NCI-H774 (cell line): Measurements from ENCODE around the gene OR4D9.

Experiments
- DNase-seq: peaks from one replicate; lab custom pipeline; 2025; lab: John Stamatoyannopoulos, UW

Gene OR4D9

DNA sequence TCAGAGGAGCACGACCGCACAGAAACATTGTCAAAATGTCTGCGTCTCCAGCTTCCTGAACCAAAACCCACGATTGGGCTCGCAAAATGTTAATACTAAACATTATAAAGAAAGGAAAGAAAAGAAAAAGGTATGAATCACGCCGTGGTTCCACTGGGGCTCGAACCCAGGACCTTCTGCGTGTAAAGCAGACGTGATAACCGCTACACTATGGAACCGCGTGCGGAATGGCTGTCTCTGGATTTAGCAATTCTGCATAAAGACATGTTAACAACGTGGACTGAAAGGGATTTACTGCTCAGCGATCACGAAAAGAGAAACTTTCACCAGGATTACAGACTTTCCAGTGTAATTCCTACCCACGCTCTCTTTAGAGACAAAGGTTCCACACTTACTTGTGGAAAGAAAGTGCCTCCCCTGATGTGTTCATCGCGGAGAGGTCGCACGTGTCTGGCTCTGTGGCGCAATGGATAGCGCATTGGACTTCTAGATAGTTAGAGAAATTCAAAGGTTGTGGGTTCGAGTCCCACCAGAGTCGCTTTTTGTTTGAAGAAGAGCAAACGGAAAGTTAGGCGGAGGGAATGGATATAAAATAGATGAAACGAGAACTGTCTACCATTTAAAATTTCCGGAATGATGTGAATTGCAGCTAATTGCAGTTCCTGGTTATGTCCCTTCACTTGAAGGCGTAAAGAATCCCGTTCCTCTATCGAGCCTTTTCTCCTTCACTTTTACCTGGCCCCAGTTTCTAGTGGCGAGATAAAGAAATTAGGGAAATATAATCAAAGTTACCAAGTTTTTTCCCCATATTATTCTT lies 39.7 kb downstream of the OR4D9 start:
- peak; percentile 59 for DNase-seq

DNA sequence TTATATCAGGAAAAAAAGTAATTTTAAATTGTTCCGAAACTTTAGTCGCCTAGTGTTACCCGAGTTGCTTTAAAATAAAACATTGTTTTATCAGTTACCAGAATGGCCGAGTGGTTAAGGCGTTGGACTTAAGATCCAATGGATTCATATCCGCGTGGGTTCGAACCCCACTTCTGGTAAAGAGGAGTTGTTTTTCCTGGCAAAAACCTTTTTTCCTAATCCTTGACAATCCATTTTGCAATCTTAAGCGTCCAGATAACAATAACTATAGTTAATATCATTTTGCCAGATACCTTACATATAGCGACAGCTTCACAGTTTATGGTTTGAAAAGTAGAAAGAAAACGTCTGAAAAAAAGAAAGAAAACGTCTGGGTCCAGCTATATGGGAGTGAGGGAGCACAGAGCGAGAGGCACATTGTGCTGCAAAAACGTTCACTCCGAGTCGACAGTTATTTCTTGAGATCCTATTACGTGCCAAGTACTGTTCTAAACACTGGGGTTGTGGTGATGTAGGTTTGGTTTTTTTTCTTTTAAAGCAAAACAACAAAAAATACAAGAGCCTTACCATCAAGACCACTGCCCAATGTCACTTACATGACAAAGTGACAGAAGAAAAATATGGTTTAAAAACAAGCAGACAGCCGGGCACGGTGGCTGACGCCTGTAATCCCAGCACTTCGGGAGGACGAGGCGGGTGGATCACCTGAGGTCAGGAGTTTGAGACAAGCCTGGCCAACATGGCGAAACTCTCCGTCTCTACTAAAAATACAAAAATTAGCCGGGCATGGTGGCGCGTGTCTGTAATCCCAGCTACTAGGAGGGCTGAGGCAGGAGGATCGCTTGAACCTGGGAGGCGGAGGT lies 40.6 kb downstream of the OR4D9 start:
- DNase-seq, result peak; percentile 45

DNA sequence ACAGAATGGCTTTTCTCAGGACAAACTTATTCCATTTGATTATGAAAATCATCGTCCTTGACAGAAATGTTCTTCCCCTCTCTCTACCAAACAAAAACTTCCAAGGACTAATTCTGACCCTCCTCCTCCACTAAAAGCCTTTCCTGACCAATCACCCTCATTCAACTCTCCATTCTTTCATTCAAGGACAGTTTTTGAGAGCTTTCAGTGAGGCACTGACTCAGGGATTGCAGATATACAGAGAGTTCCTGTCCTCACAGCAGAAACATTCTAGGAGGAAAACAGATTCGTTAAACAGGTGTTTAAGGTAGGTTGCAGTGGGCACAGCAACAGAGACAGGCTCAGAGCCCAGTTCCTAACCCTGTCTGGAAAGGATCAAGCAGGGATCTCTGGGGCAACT lies 41.5 kb downstream of the OR4D9 start:
- DNase-seq, result no peak

DNA sequence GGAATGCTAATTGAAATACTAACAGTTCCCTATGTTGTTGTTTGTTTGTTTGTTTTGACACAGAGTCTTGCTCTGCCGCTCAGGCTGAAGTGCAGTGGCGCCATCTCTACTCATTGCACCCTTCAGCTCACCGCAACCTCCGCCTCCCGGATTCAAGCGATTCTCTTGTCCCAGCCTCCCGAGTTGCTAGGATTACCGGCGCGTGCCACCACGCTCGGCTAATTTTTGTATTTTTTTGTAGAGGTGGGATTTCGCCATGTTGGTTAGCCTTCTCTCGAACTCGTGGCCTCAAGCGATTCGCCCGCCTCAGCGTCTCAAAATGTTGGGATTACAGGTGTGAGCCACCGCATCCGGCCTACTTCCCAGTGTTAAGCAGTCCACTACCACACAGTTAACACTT lies 42.0 kb downstream of the OR4D9 start:
- no peak for DNase-seq

DNA sequence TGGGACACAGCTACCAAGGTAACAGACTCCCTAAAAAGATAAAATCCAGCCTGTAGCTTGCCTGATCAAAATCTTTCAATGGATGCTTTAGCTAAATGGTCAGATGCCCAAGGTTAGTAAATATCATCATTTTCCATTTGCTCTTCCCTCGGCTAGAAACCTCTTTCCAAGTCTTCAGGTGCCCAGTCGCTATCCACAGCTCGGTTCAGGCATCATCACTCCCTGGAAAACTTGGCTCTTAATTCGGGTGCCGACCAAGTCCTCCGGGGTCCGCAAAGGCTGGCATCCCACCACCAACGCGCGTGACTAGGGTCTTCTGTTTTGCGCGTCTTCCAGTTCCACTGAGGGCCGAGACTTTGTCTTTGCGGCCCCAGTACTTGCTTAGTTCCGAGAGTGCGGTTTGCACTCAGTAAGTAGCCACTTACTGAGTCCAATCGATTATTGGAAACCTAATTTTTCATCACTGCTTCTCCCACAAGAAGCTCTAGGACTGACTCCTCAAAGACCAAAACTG lies 44.3 kb downstream of the OR4D9 start:
- DNase-seq, result no peak

DNA sequence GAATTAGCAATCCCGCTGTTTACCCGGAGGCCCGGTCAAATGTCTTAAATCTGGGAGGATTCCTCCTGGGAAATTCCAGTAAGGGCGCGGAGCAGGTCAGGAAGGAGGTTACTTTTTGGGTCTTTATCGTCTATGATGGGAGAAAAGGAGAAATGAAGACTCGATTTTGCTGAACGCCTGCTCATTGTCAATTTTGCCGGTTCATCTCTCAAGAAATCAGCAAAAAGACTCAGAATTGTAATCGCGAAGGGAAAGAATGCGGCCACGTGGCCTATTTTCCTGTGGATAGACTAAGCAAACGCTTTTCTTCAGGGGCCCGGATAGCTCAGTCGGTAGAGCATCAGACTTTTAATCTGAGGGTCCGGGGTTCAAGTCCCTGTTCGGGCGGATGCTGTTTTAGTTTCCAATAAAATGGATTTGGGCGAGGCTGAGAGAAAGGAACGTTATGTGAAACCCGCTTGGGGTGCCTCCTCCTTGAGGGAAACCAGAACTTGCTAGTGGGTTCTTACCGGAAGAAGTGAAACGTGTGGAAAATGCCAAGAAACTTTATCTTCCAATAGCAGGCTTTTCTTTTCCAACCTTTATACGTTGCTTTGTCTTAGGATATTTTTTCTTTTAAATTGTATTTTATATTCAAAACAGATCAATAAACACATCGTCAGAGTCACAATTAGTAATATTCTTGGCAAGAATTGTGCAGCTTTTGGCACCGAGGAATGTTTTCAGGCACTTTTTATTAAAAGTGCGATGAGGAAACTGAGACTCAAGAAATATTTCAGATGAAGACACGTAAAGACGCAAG lies 45.0 kb downstream of the OR4D9 start:
- peak; percentile 22 for DNase-seq

DNA sequence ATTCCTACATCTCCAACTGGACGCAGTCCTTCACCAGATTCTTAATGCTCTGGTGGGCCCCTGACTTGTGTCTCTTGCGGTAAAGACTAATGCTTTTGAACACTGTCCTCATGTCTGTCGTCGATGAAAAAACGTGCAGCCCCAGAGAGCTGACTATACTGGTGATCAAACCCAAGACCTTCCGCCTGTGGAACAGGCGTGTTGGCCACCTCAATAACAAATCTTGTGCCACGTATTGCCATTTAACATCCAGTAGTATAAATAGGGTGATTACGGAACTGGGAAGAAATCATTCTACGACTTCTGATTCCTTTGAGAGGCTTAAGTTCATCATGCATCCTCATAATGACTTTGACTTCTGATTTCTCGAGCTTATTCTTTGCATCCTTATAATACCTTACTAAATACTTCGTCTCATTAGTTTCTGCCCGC lies 45.6 kb downstream of the OR4D9 start:
- no peak for DNase-seq

DNA sequence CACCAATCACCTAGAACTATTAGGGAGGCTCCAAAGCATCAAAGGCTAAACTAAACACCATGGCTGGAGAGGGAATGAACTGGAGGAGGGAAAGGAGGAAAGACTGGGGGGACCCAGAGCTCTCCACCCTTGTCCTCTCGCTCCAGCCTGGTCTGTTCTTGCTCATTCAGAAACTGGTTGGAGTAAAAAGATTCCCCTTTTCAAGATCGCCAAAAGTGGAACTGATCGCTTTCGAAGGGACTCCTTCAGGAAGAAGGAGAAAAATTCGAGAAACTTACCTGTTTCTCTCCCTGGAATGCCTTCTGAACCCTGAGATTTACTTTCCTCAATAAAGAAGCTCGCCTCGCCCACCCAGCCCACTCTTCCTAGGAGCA lies 46.9 kb downstream of the OR4D9 start:
- no peak for DNase-seq

DNA sequence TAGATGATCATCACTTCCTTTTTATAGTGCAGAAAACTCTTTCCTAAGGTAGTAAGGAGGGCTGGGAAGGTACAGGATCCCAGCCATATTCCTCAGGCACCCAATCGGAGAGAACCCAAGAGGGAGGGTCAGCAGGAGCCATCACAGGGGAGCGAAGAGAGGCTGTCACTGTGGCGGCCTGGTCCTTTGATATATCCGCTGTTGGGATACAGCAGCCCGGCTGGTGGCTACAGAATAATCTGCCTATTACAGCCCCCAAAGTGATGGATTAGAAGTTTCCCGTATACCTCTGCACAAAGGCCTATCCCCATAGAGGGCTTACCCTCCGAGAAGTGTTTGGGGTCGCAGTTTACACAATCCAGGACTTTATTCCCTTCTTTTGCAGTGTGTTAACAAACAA lies 48.5 kb downstream of the OR4D9 start:
- DNase-seq, result no peak

DNA sequence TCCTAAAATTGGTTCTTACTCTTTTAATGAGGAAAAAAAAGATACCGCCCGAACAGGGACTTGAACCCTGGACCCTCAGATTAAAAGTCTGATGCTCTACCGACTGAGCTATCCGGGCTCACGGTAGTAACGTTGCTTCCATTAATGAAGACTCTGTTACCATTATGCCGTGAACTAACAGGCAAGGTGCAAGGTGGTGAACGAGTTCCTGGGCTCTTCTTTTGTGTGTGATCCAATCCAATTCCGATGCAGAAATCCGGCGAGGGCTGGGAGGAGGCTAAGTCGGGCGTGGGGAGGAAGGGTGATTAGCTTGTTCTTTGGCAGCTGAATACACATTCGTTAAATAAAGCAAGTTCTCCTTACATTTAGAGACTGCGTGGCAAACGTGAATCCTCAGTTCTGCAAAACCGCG lies 49.0 kb downstream of the OR4D9 start:
- DNase-seq, result peak; percentile 69

DNA sequence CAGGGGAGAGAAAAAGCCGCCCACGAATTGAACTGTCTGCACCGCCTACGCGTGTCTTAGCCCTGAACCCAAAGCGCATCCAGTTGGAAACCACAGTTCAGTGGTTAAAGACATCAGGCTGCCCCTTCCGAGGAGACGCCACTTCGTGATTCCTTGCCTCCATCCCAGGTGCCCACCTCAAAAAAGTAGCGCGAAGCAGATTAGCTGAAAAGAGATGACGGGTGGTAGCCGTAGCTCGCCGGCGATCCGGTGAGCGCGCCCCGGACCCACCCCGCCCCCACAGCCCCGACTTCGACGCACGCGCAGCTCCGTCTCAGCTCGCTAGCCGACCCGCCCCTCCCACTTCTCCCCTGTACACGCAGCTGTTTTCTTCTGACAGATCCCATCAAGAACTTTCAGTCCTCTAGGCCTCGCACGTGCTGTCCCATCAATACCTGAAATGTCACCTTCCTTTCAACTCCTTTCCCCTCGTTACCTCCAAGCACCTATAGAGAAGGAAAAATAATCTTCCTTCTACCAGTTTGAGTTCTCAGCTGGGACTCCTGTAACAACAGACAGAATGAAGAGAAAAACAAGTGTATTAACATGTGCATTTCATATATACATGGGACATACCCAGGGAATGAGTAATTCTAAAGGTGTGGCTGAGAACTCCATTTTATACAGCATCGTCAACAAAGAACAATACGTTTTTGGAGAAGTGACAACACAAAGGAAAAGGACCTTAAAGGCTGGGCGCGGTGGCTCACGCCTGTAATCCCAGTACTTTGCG lies 49.5 kb downstream of the OR4D9 start:
- peak; percentile 73 for DNase-seq

DNA sequence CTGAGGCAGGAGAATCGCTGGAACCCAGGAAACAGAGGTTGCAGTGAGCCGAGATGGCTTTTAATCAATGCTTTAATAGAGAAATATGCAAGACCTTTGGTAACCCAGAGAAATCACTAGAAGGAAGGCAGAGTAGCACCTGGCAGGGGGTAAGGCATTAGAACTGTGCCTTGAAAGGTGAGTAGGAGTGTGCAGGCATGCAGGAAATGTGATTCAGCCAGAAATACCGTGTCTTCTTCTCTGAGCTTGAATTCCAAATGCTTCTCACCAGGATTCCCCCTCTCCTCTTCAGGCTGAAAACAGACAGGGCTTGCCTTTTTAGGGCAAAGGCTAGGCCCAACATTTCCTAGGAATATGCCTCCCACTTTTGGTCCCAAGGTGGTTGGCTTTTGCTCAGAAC lies 51.0 kb downstream of the OR4D9 start:
- DNase-seq, result no peak
